Measurements from ENCODE around the gene RTN4RL1. TPM values are rescaled to one million over a fixed set of nuclear protein-coding genes. Genes with fewer than 3 reads are reported as not detected.

The RTN4RL1 gene
- total and polyA plus RNA-seq, 2 experiments from 2014 or later = 32.2 to 45.4 TPM

DNA sequence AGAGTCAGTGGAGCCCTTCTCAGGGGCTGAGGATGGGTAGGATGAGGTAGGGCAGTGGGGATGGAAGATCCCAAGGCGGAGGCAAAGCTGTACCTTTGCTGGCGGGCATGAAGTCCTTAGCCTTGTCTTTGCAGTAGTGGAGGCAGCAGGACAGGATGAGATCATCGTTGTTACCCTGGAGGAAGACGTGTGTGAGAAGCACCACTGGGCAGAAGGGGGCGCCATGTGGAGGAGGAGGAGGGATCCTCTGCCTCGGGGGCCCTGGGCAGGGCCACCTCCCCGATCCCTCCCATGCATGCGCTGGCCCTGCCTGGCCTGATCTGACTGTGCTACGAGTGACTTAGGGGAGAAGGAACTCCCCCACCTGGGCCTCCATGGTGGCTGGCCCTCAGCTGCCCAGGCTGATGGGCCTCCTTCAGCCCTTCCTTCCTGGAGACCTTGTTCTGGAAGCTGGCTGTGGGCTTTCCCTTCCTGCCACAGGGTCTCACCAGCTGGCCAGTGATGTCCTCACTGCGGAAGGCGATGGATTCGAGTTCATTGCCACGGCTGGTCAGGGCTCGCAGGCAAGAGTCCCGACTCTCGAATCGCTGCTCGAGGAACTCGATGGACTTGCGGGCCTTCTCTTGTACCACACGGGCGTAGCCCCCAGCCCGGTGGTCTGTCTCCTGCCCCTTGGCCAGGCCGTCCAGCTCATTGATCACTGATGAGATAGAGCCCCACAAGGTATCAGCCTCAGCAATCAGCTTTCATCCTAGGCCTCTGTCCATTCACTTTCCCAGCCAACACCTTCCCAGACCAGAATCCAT lies 40.0 kb upstream of the RTN4RL1 start:
- H3K27me3 ChIP-seq = peaks cover 18% of the 10 kb centered on the region
- no peak overlapping the region for H3K4me3 ChIP-seq
- H3K36me3 ChIP-seq = peaks cover 6% of the 10 kb centered on the region
- peaks cover 22% of the 10 kb centered on the region for H3K4me1 ChIP-seq (ENCODE audit: low read depth)
- peak in 1 of 2 donors; percentile 84 for DNase-seq (ENCODE audit: low read depth in 1 of 2, low spot score in 1 of 2)
- TF ChIP-seq, protein P1, sequence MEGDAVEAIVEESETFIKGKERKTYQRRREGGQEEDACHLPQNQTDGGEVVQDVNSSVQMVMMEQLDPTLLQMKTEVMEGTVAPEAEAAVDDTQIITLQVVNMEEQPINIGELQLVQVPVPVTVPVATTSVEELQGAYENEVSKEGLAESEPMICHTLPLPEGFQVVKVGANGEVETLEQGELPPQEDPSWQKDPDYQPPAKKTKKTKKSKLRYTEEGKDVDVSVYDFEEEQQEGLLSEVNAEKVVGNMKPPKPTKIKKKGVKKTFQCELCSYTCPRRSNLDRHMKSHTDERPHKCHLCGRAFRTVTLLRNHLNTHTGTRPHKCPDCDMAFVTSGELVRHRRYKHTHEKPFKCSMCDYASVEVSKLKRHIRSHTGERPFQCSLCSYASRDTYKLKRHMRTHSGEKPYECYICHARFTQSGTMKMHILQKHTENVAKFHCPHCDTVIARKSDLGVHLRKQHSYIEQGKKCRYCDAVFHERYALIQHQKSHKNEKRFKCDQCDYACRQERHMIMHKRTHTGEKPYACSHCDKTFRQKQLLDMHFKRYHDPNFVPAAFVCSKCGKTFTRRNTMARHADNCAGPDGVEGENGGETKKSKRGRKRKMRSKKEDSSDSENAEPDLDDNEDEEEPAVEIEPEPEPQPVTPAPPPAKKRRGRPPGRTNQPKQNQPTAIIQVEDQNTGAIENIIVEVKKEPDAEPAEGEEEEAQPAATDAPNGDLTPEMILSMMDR (IDR thresholded peaks at IDR 0.05; ENCODE audit: low read depth, low read length) = peak; percentile 58
- no peaks in the 10 kb centered on the region for H3K9me3 ChIP-seq (ENCODE audit: low read depth)
- no peak overlapping the region for H3K27ac ChIP-seq

DNA sequence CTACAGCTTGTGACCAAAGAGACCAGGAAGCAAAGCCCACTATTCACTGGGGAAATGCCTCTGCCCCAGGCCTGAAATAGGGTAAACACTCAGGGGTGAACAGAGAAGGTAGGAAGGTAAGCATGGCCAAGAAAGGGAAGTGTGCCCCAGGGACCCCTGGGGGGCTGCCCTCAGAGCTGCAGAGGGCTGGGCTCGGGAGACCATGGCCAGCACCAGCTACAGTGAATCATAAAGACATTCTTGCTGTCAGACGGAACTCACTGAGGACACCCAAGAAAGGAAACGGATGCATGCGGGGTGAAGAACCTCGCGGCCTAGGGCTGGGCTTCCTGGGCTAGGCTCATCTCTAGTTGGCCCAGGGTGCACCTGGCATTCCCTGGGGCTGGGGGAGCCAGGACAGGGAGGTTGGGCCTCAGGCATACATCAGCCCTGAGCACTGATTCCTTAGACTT lies 39.4 kb upstream of the RTN4RL1 start:
- Histone ChIP-seq H3K9me3 (ENCODE audit: low read depth) (no peaks in the 10 kb centered on the region), H3K4me3 (no peak overlapping the region), H3K4me1 (ENCODE audit: low read depth) (peaks cover 22% of the 10 kb centered on the region), H3K27ac (peak overlapping the region; percentile 30), H3K27me3 (peaks cover 25% of the 10 kb centered on the region), H3K36me3 (peaks cover 6% of the 10 kb centered on the region)
- DNase-seq (ENCODE audit: low read depth in 1 of 2, low spot score in 1 of 2) = peak in 1 of 2 donors; percentile 56
- TF ChIP-seq, protein P1 (IDR thresholded peaks at IDR 0.05; ENCODE audit: low read depth, low read length) = no peak

DNA sequence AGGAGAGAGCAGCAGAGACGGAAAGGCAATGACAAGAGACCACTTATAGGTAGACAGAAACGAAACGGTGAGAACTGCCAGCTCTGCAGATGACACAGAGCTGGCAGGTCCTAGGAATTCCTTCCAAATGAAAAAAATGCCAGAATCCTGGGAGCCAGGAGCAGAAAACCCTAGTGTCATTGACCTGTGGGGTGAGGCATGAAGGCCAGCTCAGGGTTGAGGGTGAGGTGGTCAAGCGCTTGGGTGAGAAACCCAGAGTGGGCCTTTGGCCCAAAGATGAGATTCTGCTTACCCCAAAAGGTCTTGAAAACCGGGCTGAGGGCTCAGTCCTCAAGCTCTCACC lies 39.0 kb upstream of the RTN4RL1 start:
- Histone ChIP-seq H3K27ac (peak overlapping the region; percentile 30), H3K36me3 (peaks cover 6% of the 10 kb centered on the region), H3K9me3 (ENCODE audit: low read depth) (no peaks in the 10 kb centered on the region), H3K4me3 (no peak overlapping the region), H3K27me3 (peaks cover 29% of the 10 kb centered on the region), H3K4me1 (ENCODE audit: low read depth) (peaks cover 22% of the 10 kb centered on the region)
- no peak for DNase-seq (ENCODE audit: low read depth in 1 of 2, low spot score in 1 of 2)
- TF ChIP-seq, protein P1 (IDR thresholded peaks at IDR 0.05; ENCODE audit: low read depth, low read length) = no peak

DNA sequence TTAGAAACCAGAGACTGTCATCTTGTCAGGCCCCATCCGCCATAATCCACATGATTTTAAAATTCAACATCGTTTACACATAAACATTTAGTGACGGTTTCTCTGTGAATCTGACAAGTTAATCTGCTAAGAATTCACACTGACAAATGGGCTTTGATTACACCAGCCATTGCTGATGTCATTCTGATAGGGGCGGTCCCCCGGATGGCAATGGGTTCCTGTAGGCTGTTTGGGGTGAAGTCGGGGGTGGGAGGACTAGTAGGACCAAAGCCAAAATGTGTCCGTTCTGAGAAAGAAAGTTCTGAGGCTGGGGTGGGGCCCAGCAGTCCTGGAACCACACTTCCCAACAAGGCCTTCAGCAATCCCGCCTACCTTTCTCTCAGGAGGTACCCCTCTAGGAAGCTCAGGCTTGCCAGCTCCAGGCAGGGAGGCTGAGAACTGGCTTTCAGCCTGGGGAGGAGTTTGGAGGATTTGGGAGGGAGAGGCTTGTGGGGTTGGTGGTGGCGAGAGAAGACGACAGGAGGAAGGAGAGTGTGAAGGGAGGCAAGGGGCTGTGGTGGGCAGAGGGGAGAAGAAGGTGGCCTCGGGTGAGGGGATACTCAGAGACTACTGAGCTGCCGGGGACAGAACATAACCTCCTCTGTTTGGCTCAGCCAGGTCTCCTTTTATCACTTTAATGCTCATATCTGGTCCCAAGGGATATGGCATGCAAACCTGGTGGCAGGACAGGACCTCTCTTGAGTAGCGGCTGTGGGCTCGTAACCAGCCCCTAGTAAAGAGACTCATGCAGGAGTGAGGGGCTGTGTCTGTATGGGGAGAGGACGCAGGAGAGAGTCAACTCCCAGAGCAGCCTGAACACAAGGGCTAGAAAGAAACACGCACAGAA lies 38.4 kb upstream of the RTN4RL1 start:
- peak in 1 of 2 donors; percentile 86 for DNase-seq (ENCODE audit: low read depth in 1 of 2, low spot score in 1 of 2)
- H3K4me3 ChIP-seq = no peak overlapping the region
- peaks cover 35% of the 10 kb centered on the region for H3K27me3 ChIP-seq
- no peaks in the 10 kb centered on the region for H3K9me3 ChIP-seq (ENCODE audit: low read depth)
- H3K4me1 ChIP-seq (ENCODE audit: low read depth) = peaks cover 22% of the 10 kb centered on the region
- TF ChIP-seq, protein P1 (IDR thresholded peaks at IDR 0.05; ENCODE audit: low read depth, low read length) = no peak
- peaks cover 6% of the 10 kb centered on the region for H3K36me3 ChIP-seq
- peak overlapping the region; percentile 30 for H3K27ac ChIP-seq

DNA sequence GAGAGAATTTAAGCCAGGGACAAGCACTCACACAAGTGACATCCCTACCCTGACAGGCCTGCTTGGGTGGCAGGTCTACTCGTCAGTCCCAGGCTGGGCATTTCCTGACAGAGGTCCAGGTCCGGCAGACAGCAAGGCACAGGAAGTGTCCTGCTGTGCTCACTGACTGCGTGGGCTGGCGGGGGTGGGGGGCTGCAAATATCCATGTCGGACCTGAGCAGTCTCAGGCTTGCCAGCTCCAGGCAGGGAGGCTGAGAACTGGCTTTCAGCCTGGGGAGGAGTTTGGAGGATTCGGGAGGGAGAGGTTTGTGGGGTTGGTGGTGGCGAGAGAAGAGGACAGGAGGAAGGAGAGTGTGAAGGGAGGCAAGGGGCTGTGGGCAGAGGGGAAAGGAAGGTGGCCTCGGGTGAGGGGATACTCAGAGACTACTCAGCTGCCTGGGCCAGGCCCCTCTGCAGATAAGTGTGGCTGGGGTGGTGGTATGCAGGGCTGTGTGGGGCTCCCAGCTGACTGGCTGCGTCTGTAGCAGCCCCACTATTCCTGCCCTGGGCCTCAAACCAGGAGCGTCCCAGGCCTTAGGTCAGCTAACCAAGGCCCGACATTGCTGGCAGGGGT lies 37.5 kb upstream of the RTN4RL1 start:
- TF ChIP-seq, protein P1 (IDR thresholded peaks at IDR 0.05; ENCODE audit: low read depth, low read length) = no peak
- DNase-seq (ENCODE audit: low read depth in 1 of 2, low spot score in 1 of 2) = peak; percentile 35 to 57
- H3K27ac ChIP-seq = peak overlapping the region; percentile 30
- H3K36me3 ChIP-seq = peaks cover 6% of the 10 kb centered on the region
- no peak overlapping the region for H3K4me3 ChIP-seq
- H3K4me1 ChIP-seq (ENCODE audit: low read depth) = peaks cover 22% of the 10 kb centered on the region
- H3K27me3 ChIP-seq = peaks cover 43% of the 10 kb centered on the region
- H3K9me3 ChIP-seq (ENCODE audit: low read depth) = no peaks in the 10 kb centered on the region
